ENCODE data around the gene KDM5B.
"Not testable (repeated sequence)": the region's sequence is repeated elsewhere in the genome, so short reads cannot be mapped to it uniquely, and the experiment has no call there.

Gene KDM5B

GRCh38 chr1:202836623-202837403 is 28.6 kb upstream of the KDM5B start:
- no peaks in the 10 kb centered on the region for H3K9me3 ChIP-seq (ENCODE audit: control insufficient read depth, low read length)
- H3K27me3 ChIP-seq (ENCODE audit: control insufficient read depth, insufficient read depth, low read length) = peaks cover 3% of the 10 kb centered on the region
- H3K4me1 ChIP-seq (ENCODE audit: control insufficient read depth, insufficient read depth, low read length) = no peaks in the 10 kb centered on the region
- H3K36me3 ChIP-seq (ENCODE audit: control insufficient read depth, insufficient read depth, low read length) = no peaks in the 10 kb centered on the region
- no peak overlapping the region for H3K9ac ChIP-seq (ENCODE audit: low read length)
- H3K4me3 ChIP-seq (ENCODE audit: low read length) = no peak overlapping the region

DNA sequence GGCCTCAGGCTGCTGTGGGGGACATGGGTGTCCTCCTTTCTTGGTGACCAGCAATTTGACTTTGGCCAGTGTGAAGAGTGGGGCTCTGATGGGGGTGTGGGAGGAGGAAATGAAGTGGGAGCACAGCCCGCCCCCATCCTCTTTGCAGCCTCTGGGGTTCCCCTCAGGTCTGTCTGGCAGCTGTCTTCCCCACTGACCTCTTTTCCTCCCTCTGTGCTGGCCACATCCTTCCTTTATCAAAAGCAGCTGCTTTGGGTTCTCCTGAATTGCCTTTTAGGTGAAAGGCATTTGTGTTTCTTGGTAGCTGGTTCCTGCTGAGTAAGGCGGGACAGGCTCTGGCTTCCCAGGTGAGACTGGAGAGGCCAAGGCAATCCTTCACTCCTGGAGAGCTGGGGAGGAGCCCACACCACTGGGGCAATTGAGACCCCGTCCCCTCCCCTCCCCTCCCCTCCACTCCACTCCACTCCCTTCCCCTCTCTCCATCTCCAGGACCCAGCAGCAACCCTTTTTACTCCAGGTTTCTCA is 27.4 kb upstream of the KDM5B start:
- H3K9me3 ChIP-seq (ENCODE audit: control insufficient read depth, low read length) = no peaks in the 10 kb centered on the region

GRCh38 chr1:202834771-202835547 is 26.7 kb upstream of the KDM5B start:
- Histone ChIP-seq H3K4me1 (ENCODE audit: control insufficient read depth, insufficient read depth, low read length) (no peaks in the 10 kb centered on the region), H3K27me3 (ENCODE audit: control insufficient read depth, insufficient read depth, low read length) (peaks cover 3% of the 10 kb centered on the region)

More for the DNA sequence above, 27.4 kb upstream of the KDM5B start:
- Histone ChIP-seq H3K36me3 (ENCODE audit: control insufficient read depth, insufficient read depth, low read length) (no peaks in the 10 kb centered on the region), H3K9ac (ENCODE audit: low read length) (no peak overlapping the region), H3K27me3 (ENCODE audit: control insufficient read depth, insufficient read depth, low read length) (peaks cover 3% of the 10 kb centered on the region), H3K4me1 (ENCODE audit: control insufficient read depth, insufficient read depth, low read length) (no peaks in the 10 kb centered on the region), H3K4me3 (ENCODE audit: low read length) (no peak overlapping the region)

GRCh38 chr1:202831906-202832305 is 23.7 kb upstream of the KDM5B start:
- H3K36me3 ChIP-seq (ENCODE audit: control insufficient read depth, insufficient read depth, low read length) = no peaks in the 10 kb centered on the region
- no peaks in the 10 kb centered on the region for H3K9me3 ChIP-seq (ENCODE audit: control insufficient read depth, low read length)
- H3K4me1 ChIP-seq (ENCODE audit: control insufficient read depth, insufficient read depth, low read length) = no peaks in the 10 kb centered on the region
- H3K9ac ChIP-seq (ENCODE audit: low read length) = no peak overlapping the region
- no peaks in the 10 kb centered on the region for H3K27me3 ChIP-seq (ENCODE audit: control insufficient read depth, insufficient read depth, low read length)
- H3K4me3 ChIP-seq (ENCODE audit: low read length) = no peak overlapping the region

More at GRCh38 chr1:202834771-202835547, 26.7 kb upstream of the KDM5B start:
- Histone ChIP-seq H3K36me3 (ENCODE audit: control insufficient read depth, insufficient read depth, low read length) (no peaks in the 10 kb centered on the region), H3K9ac (ENCODE audit: low read length) (no peak overlapping the region), H3K4me3 (ENCODE audit: low read length) (no peak overlapping the region), H3K9me3 (ENCODE audit: control insufficient read depth, low read length) (no peaks in the 10 kb centered on the region)

GRCh38 chr1:202829223-202829622 is 21.0 kb upstream of the KDM5B start:
- not testable (repeated sequence) for H3K9me3 ChIP-seq (ENCODE audit: control insufficient read depth, low read length); H3K4me3 ChIP-seq (ENCODE audit: low read length)

DNA sequence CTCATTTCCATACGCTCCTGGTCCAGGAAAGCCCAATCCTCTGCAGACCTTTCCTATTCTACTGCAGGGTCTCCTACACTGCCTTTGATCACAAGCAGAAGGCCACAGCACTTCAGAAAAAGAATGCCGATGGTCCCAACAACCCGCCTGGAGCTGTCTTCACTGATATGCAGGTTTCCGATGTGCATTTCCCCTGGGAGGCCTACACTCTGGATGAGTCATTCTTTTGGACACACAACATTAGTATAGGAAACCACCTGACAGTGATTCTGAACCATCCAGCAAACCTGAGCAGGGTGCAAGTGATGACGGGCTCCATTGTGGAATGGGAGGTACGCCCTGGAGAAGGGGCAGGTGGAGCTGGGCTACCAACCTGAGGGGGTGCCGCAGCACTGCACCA is 17.5 kb upstream of the KDM5B start:
- H3K27me3 ChIP-seq (ENCODE audit: control insufficient read depth, insufficient read depth, low read length) = no peaks in the 10 kb centered on the region
- H3K36me3 ChIP-seq (ENCODE audit: control insufficient read depth, insufficient read depth, low read length) = no peaks in the 10 kb centered on the region
- H3K4me3 ChIP-seq (ENCODE audit: low read length) = no peak overlapping the region
- no peak overlapping the region for H3K9ac ChIP-seq (ENCODE audit: low read length)
- no peaks in the 10 kb centered on the region for H3K9me3 ChIP-seq (ENCODE audit: control insufficient read depth, low read length)
- H3K4me1 ChIP-seq (ENCODE audit: control insufficient read depth, insufficient read depth, low read length) = no peaks in the 10 kb centered on the region

More at GRCh38 chr1:202829223-202829622, 21.0 kb upstream of the KDM5B start:
- not testable (repeated sequence) for H3K9ac ChIP-seq (ENCODE audit: low read length); H3K27me3 ChIP-seq (ENCODE audit: control insufficient read depth, insufficient read depth, low read length); H3K4me1 ChIP-seq (ENCODE audit: control insufficient read depth, insufficient read depth, low read length); H3K36me3 ChIP-seq (ENCODE audit: control insufficient read depth, insufficient read depth, low read length)

DNA sequence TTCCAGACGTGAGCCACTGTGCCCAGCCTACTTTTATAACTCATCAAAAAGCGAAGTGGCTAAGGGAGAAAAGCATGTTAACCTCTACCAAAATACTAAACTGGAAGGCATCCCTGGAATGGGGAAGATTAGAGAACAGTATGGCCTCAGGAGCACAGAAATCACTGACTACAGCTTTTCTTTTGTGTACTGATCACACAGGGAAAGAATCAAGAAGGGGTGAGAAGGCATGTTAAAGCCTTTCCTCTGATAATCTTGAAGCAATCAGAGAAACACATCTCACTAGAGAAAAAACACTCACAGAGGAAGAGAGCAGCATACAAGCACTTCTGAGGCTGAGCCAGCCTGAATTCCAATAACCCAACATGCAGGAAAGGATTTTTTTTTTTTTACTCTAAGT is 13.2 kb upstream of the KDM5B start:
- H3K4me3 ChIP-seq (ENCODE audit: low read length) = no peak overlapping the region
- H3K36me3 ChIP-seq (ENCODE audit: control insufficient read depth, insufficient read depth, low read length) = no peaks in the 10 kb centered on the region
- no peak overlapping the region for H3K9ac ChIP-seq (ENCODE audit: low read length)
- no peaks in the 10 kb centered on the region for H3K9me3 ChIP-seq (ENCODE audit: control insufficient read depth, low read length)
- H3K27me3 ChIP-seq (ENCODE audit: control insufficient read depth, insufficient read depth, low read length) = no peaks in the 10 kb centered on the region
- no peaks in the 10 kb centered on the region for H3K4me1 ChIP-seq (ENCODE audit: control insufficient read depth, insufficient read depth, low read length)

GRCh38 chr1:202818819-202819218 is 10.6 kb upstream of the KDM5B start:
- no peaks in the 10 kb centered on the region for H3K9me3 ChIP-seq (ENCODE audit: control insufficient read depth, low read length)
- no peaks in the 10 kb centered on the region for H3K4me1 ChIP-seq (ENCODE audit: control insufficient read depth, insufficient read depth, low read length)
- H3K27me3 ChIP-seq (ENCODE audit: control insufficient read depth, insufficient read depth, low read length) = no peaks in the 10 kb centered on the region
- H3K4me3 ChIP-seq (ENCODE audit: low read length) = no peak overlapping the region
- H3K9ac ChIP-seq (ENCODE audit: low read length) = no peak overlapping the region
- H3K36me3 ChIP-seq (ENCODE audit: control insufficient read depth, insufficient read depth, low read length) = no peaks in the 10 kb centered on the region

GRCh38 chr1:202815120-202815519 is 6.9 kb upstream of the KDM5B start:
- Histone ChIP-seq H3K27me3 (ENCODE audit: control insufficient read depth, insufficient read depth, low read length) (no peaks in the 10 kb centered on the region), H3K9ac (ENCODE audit: low read length) (no peak overlapping the region), H3K9me3 (ENCODE audit: control insufficient read depth, low read length) (no peaks in the 10 kb centered on the region), H3K4me3 (ENCODE audit: low read length) (no peak overlapping the region), H3K36me3 (ENCODE audit: control insufficient read depth, insufficient read depth, low read length) (no peaks in the 10 kb centered on the region), H3K4me1 (ENCODE audit: control insufficient read depth, insufficient read depth, low read length) (peaks cover 23% of the 10 kb centered on the region)

GRCh38 chr1:202812176-202813026 is 4.2 kb upstream of the KDM5B start:
- Histone ChIP-seq H3K9me3 (ENCODE audit: control insufficient read depth, low read length) (no peaks in the 10 kb centered on the region), H3K4me3 (ENCODE audit: low read length) (no peak overlapping the region), H3K36me3 (ENCODE audit: control insufficient read depth, insufficient read depth, low read length) (no peaks in the 10 kb centered on the region), H3K27me3 (ENCODE audit: control insufficient read depth, insufficient read depth, low read length) (no peaks in the 10 kb centered on the region), H3K9ac (ENCODE audit: low read length) (no peak overlapping the region), H3K4me1 (ENCODE audit: control insufficient read depth, insufficient read depth, low read length) (peaks cover 27% of the 10 kb centered on the region)

GRCh38 chr1:202811296-202812175 is 3.3 kb upstream of the KDM5B start:
- Histone ChIP-seq H3K27me3 (ENCODE audit: control insufficient read depth, insufficient read depth, low read length) (no peaks in the 10 kb centered on the region), H3K4me3 (ENCODE audit: low read length) (peak overlapping the region; percentile 94), H3K36me3 (ENCODE audit: control insufficient read depth, insufficient read depth, low read length) (no peaks in the 10 kb centered on the region), H3K9ac (ENCODE audit: low read length) (peak overlapping the region; percentile 83), H3K9me3 (ENCODE audit: control insufficient read depth, low read length) (no peaks in the 10 kb centered on the region), H3K4me1 (ENCODE audit: control insufficient read depth, insufficient read depth, low read length) (peaks cover 27% of the 10 kb centered on the region)
